NCI-H69 (cell line): Measurements from ENCODE around the gene EFHD2.
"Not testable (repeated sequence)": the region's sequence is repeated elsewhere in the genome, so short reads cannot be mapped to it uniquely, and the experiment has no call there.

Source experiments
- DNase-seq: peaks from one replicate; lab custom pipeline; 2025; lab: John Stamatoyannopoulos, UW

The EFHD2 gene

GRCh38 chr1:15409388-15410222 is at the start of gene EFHD2:
TSS of gene EFHD2 (plus strand) at chr1:15409888. CDS start at chr1:15409972, 84 bp downstream.
- DNase-seq, result peak; percentile 91

- no peak for DNase-seq
Measured at GRCh38 chr1:15360700-15361099, 49.0 kb upstream of the EFHD2 start.

GRCh38 chr1:15362096-15362736 is 47.5 kb upstream of the EFHD2 start:
- DNase-seq, result no peak

- no peak for DNase-seq
Measured at GRCh38 chr1:15362737-15363128, 47.0 kb upstream of the EFHD2 start.

- DNase-seq, result no peak
Measured at GRCh38 chr1:15364740-15365139, 44.9 kb upstream of the EFHD2 start.

GRCh38 chr1:15368888-15369287 is 40.8 kb upstream of the EFHD2 start:
- no peak for DNase-seq

- no peak for DNase-seq
Measured at GRCh38 chr1:15370268-15370667, 39.4 kb upstream of the EFHD2 start.

GRCh38 chr1:15370781-15371520 is 38.7 kb upstream of the EFHD2 start:
- no peak for DNase-seq

GRCh38 chr1:15371610-15372545 is 37.8 kb upstream of the EFHD2 start:
- DNase-seq, result no peak

GRCh38 chr1:15378729-15379128 is 31.0 kb upstream of the EFHD2 start:
- no peak for DNase-seq

GRCh38 chr1:15379151-15379550 is 30.5 kb upstream of the EFHD2 start:
- not testable (repeated sequence) for DNase-seq

- no peak for DNase-seq
Measured at GRCh38 chr1:15380601-15381508, 28.8 kb upstream of the EFHD2 start.

GRCh38 chr1:15381805-15382204 is 27.9 kb upstream of the EFHD2 start:
- DNase-seq, result no peak

GRCh38 chr1:15382601-15383518 is 26.8 kb upstream of the EFHD2 start:
- DNase-seq, result no peak

GRCh38 chr1:15383810-15384209 is 25.9 kb upstream of the EFHD2 start:
- DNase-seq, result no peak

GRCh38 chr1:15384301-15384901 is 25.3 kb upstream of the EFHD2 start:
- DNase-seq, result no peak

GRCh38 chr1:15385420-15385819 is 24.3 kb upstream of the EFHD2 start:
- no peak for DNase-seq

GRCh38 chr1:15386164-15386749 is 23.4 kb upstream of the EFHD2 start:
- no peak for DNase-seq
